ENCODE data around the gene PTH2.

DNA sequence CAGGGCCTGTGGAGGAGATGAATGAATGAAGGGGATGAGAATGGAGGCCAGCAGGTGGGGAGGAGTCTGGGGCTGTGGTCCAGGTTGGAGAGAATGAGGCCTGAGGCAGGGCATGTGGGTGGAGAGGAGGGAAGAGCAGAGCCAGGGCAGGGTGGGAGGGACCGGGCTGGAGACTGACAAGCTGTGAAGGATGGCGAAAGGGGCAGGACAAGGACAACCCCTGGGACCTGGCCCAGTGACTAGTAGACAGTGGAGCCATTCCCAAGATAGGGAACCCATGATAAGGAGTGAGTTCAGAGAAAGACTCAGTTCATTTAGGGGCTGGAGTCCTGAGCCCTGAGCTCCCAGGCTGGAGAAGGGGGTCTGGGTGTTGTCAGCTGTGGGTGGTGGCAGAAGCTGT is 3.0 kb downstream of the PTH2 start:
- no peak for TF ChIP-seq CTCF (IDR thresholded peaks at IDR 0.05)
- no peak for TF ChIP-seq POLR2A (IDR thresholded peaks at IDR 0.05)

All from prostate gland (tissue), 2 donors.